HepG2 (cell line): Measurements from ENCODE around the gene FAM174C. TPM values are rescaled to one million over a fixed set of nuclear protein-coding genes. Genes with fewer than 3 reads are reported as not detected.
A peak's percentile ranks its signal among the peaks of the same experiment; 100 is the strongest.

Experiments used
- AKAP8 ChIP-seq: sonication (generic); formaldehyde crosslinking; IDR thresholded peaks from 2 replicates; pipeline ENCODE4 v1.5.1; 2020; ENCODE audit warnings: mild to moderate bottlenecking, missing genetic modification reagents
- ATM ChIP-seq: fragments of 450-650 bp; IDR thresholded peaks from 2 replicates; pipeline ENCODE4 v1.7.1; 2017; ENCODE audit warnings: mild to moderate bottlenecking, borderline replicate concordance
- ATRX ChIP-seq: sonication (generic); formaldehyde crosslinking; IDR thresholded peaks from 2 replicates; pipeline ENCODE4 v1.4.0; 2020; ENCODE audit warnings: missing genetic modification reagents, borderline replicate concordance
- GATAD2A ChIP-seq: IDR thresholded peaks from 2 replicates; pipeline ENCODE4 v1.6.1; 2016
- HNRNPL ChIP-seq: fragments of 200-400 bp; formaldehyde crosslinking; IDR thresholded peaks from 2 replicates; pipeline ENCODE4 v1.6.1; 2017; ENCODE audit warnings: mild to moderate bottlenecking, low read depth, low read length
- HOXA7 ChIP-seq: sonication (generic); formaldehyde crosslinking; IDR thresholded peaks from 2 replicates; pipeline ENCODE4 v1.8.1; 2022; ENCODE audit warnings: mild to moderate bottlenecking, missing genetic modification reagents, moderate library complexity
- MED1 ChIP-seq: sonication (generic); formaldehyde crosslinking; IDR thresholded peaks from 2 replicates; pipeline ENCODE4 v1.4.0; 2020; ENCODE audit warnings: missing genetic modification reagents
- POLR2AphosphoS2 ChIP-seq: IDR thresholded peaks from 2 replicates; pipeline ENCODE4 v1.6.1; 2011; ENCODE audit warnings: low read depth, low read length, improper control_type of control experiment
- RCOR2 ChIP-seq: IDR thresholded peaks from 2 replicates; pipeline ENCODE4 v1.6.1; 2016; ENCODE audit warnings: missing biosample characterization, missing genetic modification reagents
- SOX5 ChIP-seq: IDR thresholded peaks from 2 replicates; pipeline ENCODE4 v1.6.1; 2016; ENCODE audit warnings: borderline replicate concordance
- SYNCRIP ChIP-seq: fragments of 200-400 bp; formaldehyde crosslinking; IDR thresholded peaks from 2 replicates; pipeline ENCODE4 v1.6.1; 2018; ENCODE audit warnings: mild to moderate bottlenecking, low read depth, low read length; ENCODE audit not compliant: insufficient read depth
- ZBTB3 ChIP-seq: sonication (generic); formaldehyde crosslinking; IDR thresholded peaks from 2 replicates; pipeline ENCODE4 v1.4.0; 2020; ENCODE audit warnings: low read depth, mild to moderate bottlenecking, moderate library complexity, missing genetic modification reagents, borderline replicate concordance
- ZC3H13 ChIP-seq: sonication (generic); formaldehyde crosslinking; IDR thresholded peaks from 2 replicates; pipeline ENCODE4 v1.8.1; 2023; ENCODE audit warnings: mild to moderate bottlenecking, missing genetic modification reagents, moderate library complexity
- ZNF260 ChIP-seq: sonication (generic); formaldehyde crosslinking; IDR thresholded peaks from 2 replicates; pipeline ENCODE4 v1.4.0; 2020; ENCODE audit warnings: missing genetic modification reagents, low read depth, mild to moderate bottlenecking, borderline replicate concordance
- ZNF3 ChIP-seq: IDR thresholded peaks from 2 replicates; pipeline ENCODE4 v1.7.0; 2017; ENCODE audit warnings: inconsistent platforms
- ZNF510 ChIP-seq: sonication (generic); formaldehyde crosslinking; IDR thresholded peaks from 2 replicates; pipeline ENCODE4 v1.4.0; 2020; ENCODE audit warnings: low read depth, mild to moderate bottlenecking, missing genetic modification reagents
- ZNF768 ChIP-seq: sonication (generic); formaldehyde crosslinking; IDR thresholded peaks from 2 replicates; pipeline ENCODE4 v1.4.0; 2020; ENCODE audit warnings: missing genetic modification reagents
- polyA plus RNA-seq, 8 experiments: library from polyadenylated mRNA; depleted of rRNA in 3 of 8; stranded (reverse) in 7 of 8; unstranded in 1 of 8; fragments of >200 nt; fragmentation: Illumina TruSeq in 4 of 8; extraction: Trizol in 4 of 8; gene quantifications; 2 replicates each; pipeline versions ENCODE4 v1.2.1 to v1.2.3, GENCODE V29; 2011 to 2016; ENCODE audit warnings: low read depth in 4 of 8, missing spikeins in 1 of 8, mixed read lengths in 1 of 8; ENCODE audit not compliant: insufficient read depth in 1 of 8
- total RNA-seq, 5 experiments: library from RNA; depleted of rRNA; stranded (reverse); fragments of >200 nt; fragmentation: Illumina TruSeq; extraction: Trizol; gene quantifications; 2 replicates each; pipeline ENCODE4 v1.2.3, GENCODE V29; 2016; ENCODE audit warnings: low read depth in 1 of 5
- TF ChIP-seq, protein P1 (sequence below): sonication (generic); formaldehyde crosslinking; IDR thresholded peaks from 2 replicates; pipeline ENCODE4 v1.5.0; 2020; ENCODE audit warnings: missing genetic modification reagents
- TF ChIP-seq, protein P2 (sequence below): sonication (generic); formaldehyde crosslinking; IDR thresholded peaks from 2 replicates; pipeline ENCODE4 v1.5.1; 2020; ENCODE audit warnings: mild to moderate bottlenecking, missing genetic modification reagents, moderate library complexity
- TF ChIP-seq, protein P3 (sequence below): sonication (generic); formaldehyde crosslinking; IDR thresholded peaks from 2 replicates; pipeline ENCODE4 v1.8.0; 2022; ENCODE audit warnings: missing genetic modification reagents, mild to moderate bottlenecking, inconsistent platforms, borderline replicate concordance
- TF ChIP-seq, protein P4 (sequence below): sonication (generic); formaldehyde crosslinking; IDR thresholded peaks from 2 replicates; pipeline ENCODE4 v1.4.0; 2020; ENCODE audit warnings: missing genetic modification reagents
- TF ChIP-seq, protein P5 (sequence below): sonication (generic); formaldehyde crosslinking; IDR thresholded peaks from 2 replicates; pipeline ENCODE4 v1.5.0; 2020; ENCODE audit warnings: missing genetic modification reagents

Gene FAM174C
- total and polyA plus RNA-seq, 2 of the 13 experiments (the other 11 are each of a cell fraction or from before 2014, with no cell fraction given), result 19.5 to 31.3 TPM

DNA sequence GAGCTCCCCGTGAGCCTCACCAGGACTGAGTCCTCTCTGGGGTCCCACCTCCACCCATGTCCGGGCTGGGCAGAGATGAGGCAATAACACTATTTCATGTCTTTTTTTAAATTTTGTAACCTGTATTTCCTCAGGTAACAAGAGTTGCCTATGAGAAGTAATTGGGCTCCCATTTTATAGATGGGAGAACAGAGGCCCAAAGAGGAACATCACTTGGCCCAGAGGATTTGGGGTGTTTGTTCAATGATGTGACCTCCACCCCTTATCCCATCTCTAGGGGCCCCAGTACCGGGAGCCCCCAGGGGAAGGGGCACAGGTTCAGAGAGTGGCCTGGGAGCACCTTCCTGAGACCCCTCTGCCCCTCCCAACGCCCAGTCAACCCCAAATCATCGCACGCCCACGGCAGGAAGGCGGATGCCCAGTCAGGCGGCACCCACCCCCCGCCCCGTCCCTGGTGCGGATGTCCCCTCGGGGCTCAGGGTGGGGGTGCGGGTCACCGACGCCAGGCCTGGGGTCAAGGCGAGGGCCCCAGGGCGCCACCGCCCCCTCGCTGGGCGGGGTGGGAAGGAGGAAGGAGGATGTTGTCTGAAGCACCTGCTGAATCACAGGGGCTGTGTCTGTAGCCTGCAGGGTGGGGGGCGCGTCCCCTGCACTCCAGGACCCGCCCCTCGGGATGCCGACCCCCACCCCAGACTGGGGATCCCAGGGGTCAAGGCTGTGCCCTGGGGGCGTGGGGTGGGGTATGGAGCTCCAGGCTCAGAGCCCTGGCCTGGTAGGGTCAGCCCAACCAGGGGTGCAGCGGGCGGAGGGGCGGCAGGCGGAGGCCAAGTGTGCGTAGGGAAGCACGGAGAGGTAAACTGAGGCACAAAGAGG lies 15.2 kb upstream of the FAM174C start (continued):
- TF ChIP-seq ZC3H13, result no peak
- TF ChIP-seq HNRNPL, result peak; percentile 28; the same call in 1 of the 2 replicates
- no peak; the same call in 1 of the 2 replicates for TF ChIP-seq ZNF768
- no peak for TF ChIP-seq SOX5
- no peak for TF ChIP-seq SYNCRIP
- TF ChIP-seq AKAP8, result no peak
- TF ChIP-seq HOXA7 (CRISPR knock-in tag), result no peak
- TF ChIP-seq POLR2AphosphoS2, result no peak
- TF ChIP-seq, protein P1, sequence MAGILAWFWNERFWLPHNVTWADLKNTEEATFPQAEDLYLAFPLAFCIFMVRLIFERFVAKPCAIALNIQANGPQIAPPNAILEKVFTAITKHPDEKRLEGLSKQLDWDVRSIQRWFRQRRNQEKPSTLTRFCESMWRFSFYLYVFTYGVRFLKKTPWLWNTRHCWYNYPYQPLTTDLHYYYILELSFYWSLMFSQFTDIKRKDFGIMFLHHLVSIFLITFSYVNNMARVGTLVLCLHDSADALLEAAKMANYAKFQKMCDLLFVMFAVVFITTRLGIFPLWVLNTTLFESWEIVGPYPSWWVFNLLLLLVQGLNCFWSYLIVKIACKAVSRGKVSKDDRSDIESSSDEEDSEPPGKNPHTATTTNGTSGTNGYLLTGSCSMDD (CRISPR knock-in tag), result no peak
- TF ChIP-seq ATM, result no peak
- TF ChIP-seq GATAD2A (CRISPR knock-in tag), result no peak
- no peak for TF ChIP-seq ZNF510 (CRISPR knock-in tag)
- no peak for TF ChIP-seq ZBTB3
- TF ChIP-seq, protein P2, sequence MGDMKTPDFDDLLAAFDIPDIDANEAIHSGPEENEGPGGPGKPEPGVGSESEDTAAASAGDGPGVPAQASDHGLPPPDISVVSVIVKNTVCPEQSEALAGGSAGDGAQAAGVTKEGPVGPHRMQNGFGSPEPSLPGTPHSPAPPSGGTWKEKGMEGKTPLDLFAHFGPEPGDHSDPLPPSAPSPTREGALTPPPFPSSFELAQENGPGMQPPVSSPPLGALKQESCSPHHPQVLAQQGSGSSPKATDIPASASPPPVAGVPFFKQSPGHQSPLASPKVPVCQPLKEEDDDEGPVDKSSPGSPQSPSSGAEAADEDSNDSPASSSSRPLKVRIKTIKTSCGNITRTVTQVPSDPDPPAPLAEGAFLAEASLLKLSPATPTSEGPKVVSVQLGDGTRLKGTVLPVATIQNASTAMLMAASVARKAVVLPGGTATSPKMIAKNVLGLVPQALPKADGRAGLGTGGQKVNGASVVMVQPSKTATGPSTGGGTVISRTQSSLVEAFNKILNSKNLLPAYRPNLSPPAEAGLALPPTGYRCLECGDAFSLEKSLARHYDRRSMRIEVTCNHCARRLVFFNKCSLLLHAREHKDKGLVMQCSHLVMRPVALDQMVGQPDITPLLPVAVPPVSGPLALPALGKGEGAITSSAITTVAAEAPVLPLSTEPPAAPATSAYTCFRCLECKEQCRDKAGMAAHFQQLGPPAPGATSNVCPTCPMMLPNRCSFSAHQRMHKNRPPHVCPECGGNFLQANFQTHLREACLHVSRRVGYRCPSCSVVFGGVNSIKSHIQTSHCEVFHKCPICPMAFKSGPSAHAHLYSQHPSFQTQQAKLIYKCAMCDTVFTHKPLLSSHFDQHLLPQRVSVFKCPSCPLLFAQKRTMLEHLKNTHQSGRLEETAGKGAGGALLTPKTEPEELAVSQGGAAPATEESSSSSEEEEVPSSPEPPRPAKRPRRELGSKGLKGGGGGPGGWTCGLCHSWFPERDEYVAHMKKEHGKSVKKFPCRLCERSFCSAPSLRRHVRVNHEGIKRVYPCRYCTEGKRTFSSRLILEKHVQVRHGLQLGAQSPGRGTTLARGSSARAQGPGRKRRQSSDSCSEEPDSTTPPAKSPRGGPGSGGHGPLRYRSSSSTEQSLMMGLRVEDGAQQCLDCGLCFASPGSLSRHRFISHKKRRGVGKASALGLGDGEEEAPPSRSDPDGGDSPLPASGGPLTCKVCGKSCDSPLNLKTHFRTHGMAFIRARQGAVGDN, result no peak; the same call in 1 of the 2 replicates
- TF ChIP-seq ATRX (CRISPR knock-in tag), result no peak
- no peak for TF ChIP-seq ZNF260 (CRISPR knock-in tag)
- peak; percentile 46; the same call in 1 of the 2 replicates for TF ChIP-seq ZNF3 (CRISPR knock-in tag)
- TF ChIP-seq RCOR2 (CRISPR knock-in tag), result no peak
- TF ChIP-seq, protein P3, sequence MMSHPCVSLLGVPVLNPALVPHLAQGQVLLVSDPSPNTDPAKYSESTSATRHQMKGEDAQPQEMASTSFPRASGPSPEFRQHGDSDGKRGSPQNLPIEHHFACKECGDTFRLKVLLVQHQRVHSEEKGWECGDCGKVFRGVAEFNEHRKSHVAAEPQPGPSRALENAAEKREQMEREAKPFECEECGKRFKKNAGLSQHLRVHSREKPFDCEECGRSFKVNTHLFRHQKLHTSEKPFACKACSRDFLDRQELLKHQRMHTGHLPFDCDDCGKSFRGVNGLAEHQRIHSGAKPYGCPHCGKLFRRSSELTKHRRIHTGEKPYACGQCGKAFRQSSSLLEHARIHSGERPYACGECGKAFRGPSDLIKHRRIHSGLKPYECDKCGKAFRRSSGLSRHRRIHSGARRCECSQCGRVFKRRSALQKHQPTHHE, result no peak
- TF ChIP-seq, protein P4, sequence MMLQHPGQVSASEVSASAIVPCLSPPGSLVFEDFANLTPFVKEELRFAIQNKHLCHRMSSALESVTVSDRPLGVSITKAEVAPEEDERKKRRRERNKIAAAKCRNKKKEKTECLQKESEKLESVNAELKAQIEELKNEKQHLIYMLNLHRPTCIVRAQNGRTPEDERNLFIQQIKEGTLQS (CRISPR knock-in tag), result 0 out of 2 replicates have a peak, but pooled peaks have one; percentile 19
- TF ChIP-seq, protein P5, sequence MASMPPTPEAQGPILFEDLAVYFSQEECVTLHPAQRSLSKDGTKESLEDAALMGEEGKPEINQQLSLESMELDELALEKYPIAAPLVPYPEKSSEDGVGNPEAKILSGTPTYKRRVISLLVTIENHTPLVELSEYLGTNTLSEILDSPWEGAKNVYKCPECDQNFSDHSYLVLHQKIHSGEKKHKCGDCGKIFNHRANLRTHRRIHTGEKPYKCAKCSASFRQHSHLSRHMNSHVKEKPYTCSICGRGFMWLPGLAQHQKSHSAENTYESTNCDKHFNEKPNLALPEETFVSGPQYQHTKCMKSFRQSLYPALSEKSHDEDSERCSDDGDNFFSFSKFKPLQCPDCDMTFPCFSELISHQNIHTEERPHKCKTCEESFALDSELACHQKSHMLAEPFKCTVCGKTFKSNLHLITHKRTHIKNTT (CRISPR knock-in tag), result 0 out of 2 replicates have a peak, but pooled peaks have one; percentile 34
- no peak for TF ChIP-seq MED1 (CRISPR knock-in tag)
